ENCODE results near the gene CNTD1.

Gene CNTD1

DNA sequence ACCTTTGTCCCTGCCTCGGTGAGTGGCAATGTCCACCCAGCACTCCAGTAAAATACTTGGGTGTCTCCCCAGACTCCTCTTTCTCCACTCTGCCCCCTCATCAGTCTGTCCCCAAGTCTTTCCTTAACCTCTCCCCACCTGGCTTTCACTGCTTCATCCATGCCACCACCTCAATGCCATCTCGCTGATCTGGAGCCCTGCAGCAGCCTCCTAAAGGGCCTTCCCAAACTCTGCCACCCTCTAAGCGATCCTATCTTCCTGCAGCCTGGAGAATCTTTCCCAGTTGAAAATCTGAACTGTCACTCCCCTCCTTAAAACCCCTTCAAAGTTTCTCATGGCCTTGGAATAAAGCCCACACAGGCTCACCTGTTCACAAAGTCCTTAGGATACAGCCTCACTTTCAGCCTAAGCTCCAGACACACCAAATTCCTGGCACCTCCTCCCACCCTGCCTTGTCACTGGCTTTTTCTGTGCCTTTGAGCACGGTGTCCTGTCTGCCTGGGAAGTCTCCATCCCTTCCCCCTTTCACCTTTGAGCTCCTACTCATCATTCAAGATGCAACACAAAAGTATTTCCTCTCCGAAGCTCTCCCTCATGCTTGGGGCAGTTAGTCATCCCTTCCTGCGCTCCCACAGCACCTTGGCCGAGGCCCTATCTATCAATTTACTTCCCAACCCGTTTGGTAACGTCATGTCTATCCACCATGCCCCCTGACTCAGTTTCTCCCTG, 15.4 kb upstream of the CNTD1 start:
- peaks cover 11% of the 10 kb centered on the region; the same call in 1 of the 2 replicates for H3K36me3 ChIP-seq (ENCODE audit: insufficient read depth, low read length)
- H2AFZ ChIP-seq (ENCODE audit: low read length) = no peak overlapping the region
- H3K79me2 ChIP-seq (ENCODE audit: insufficient read depth, low read length) = no peaks in the 10 kb centered on the region
- no peaks in the 10 kb centered on the region for H3K9me3 ChIP-seq (ENCODE audit: insufficient read depth, low read depth, low read length)
- H3K4me3 ChIP-seq (ENCODE audit: low read length, poor library complexity, severe bottlenecking) = no peak overlapping the region
- no peaks in the 10 kb centered on the region for H4K20me1 ChIP-seq (ENCODE audit: insufficient read depth, low read length, poor library complexity, severe bottlenecking)
- H3K27me3 ChIP-seq (ENCODE audit: insufficient read depth, low read length, poor library complexity, severe bottlenecking) = no peaks in the 10 kb centered on the region
- no peak for TF ChIP-seq CTCF (conservative IDR thresholded peaks at IDR 0.05; ENCODE audit: low read length)
- TF ChIP-seq EZH2phosphoT487 (IDR thresholded peaks at IDR 0.05; ENCODE audit: borderline replicate concordance) = no peak
- no peaks in the 10 kb centered on the region for H3K4me1 ChIP-seq (ENCODE audit: insufficient read depth, low read length, poor library complexity, severe bottlenecking)
- no peak overlapping the region for H3K4me2 ChIP-seq (ENCODE audit: low read depth, low read length, poor library complexity, severe bottlenecking)
- no peaks in the 10 kb centered on the region for H3K9me2 ChIP-seq (replicated peaks; ENCODE audit: low read depth, low read length)
- no peak overlapping the region for H3K9ac ChIP-seq (ENCODE audit: low read depth, low read length, poor library complexity, severe bottlenecking)
- no peaks in the 10 kb centered on the region for H3F3A ChIP-seq (ENCODE audit: low read depth)

GRCh38 chr17:42783791-42784138, 14.9 kb upstream of the CNTD1 start:
- H3K9ac ChIP-seq (ENCODE audit: low read depth, low read length, poor library complexity, severe bottlenecking) = no peak overlapping the region
- H4K20me1 ChIP-seq (ENCODE audit: insufficient read depth, low read length, poor library complexity, severe bottlenecking) = no peaks in the 10 kb centered on the region
- no peak overlapping the region for H2AFZ ChIP-seq (ENCODE audit: low read length)
- no peaks in the 10 kb centered on the region for H3K27me3 ChIP-seq (ENCODE audit: insufficient read depth, low read length, poor library complexity, severe bottlenecking)
- no peaks in the 10 kb centered on the region for H3K4me1 ChIP-seq (ENCODE audit: insufficient read depth, low read length, poor library complexity, severe bottlenecking)
- no peak for TF ChIP-seq CTCF (conservative IDR thresholded peaks at IDR 0.05; ENCODE audit: low read length)
- no peak for TF ChIP-seq EZH2phosphoT487 (IDR thresholded peaks at IDR 0.05; ENCODE audit: borderline replicate concordance)
- H3K9me2 ChIP-seq (replicated peaks; ENCODE audit: low read depth, low read length) = no peaks in the 10 kb centered on the region
- no peaks in the 10 kb centered on the region for H3K79me2 ChIP-seq (ENCODE audit: insufficient read depth, low read length)
- peaks cover 6% of the 10 kb centered on the region; the same call in 1 of the 2 replicates for H3K36me3 ChIP-seq (ENCODE audit: insufficient read depth, low read length)
- no peak overlapping the region for H3K4me2 ChIP-seq (ENCODE audit: low read depth, low read length, poor library complexity, severe bottlenecking)
- H3F3A ChIP-seq (ENCODE audit: low read depth) = no peaks in the 10 kb centered on the region
- H3K4me3 ChIP-seq (ENCODE audit: low read length, poor library complexity, severe bottlenecking) = no peak overlapping the region
- H3K9me3 ChIP-seq (ENCODE audit: insufficient read depth, low read depth, low read length) = no peaks in the 10 kb centered on the region

DNA sequence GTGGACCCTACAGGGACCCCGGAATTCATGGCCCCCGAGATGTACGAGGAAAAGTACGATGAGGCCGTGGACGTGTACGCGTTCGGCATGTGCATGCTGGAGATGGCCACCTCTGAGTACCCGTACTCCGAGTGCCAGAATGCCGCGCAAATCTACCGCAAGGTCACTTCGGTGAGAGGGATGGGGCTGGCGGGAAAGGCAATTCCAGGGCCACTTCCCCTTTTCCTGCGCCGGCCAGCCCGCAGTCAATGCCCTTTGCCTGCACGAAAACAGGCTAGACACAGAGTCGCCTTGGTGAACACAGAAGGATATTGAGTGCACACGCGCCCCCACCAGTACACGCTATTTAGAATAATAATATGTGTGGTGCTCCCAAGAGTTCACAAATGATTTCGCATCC, 14.3 kb upstream of the CNTD1 start:
- H3K4me1 ChIP-seq (ENCODE audit: insufficient read depth, low read length, poor library complexity, severe bottlenecking) = no peaks in the 10 kb centered on the region
- no peak overlapping the region for H3K4me2 ChIP-seq (ENCODE audit: low read depth, low read length, poor library complexity, severe bottlenecking)
- TF ChIP-seq EZH2phosphoT487 (IDR thresholded peaks at IDR 0.05; ENCODE audit: borderline replicate concordance) = no peak
- no peak for TF ChIP-seq CTCF (conservative IDR thresholded peaks at IDR 0.05; ENCODE audit: low read length)
- no peaks in the 10 kb centered on the region for H3K36me3 ChIP-seq (ENCODE audit: insufficient read depth, low read length)
- H3K79me2 ChIP-seq (ENCODE audit: insufficient read depth, low read length) = no peaks in the 10 kb centered on the region
- no peaks in the 10 kb centered on the region for H4K20me1 ChIP-seq (ENCODE audit: insufficient read depth, low read length, poor library complexity, severe bottlenecking)
- no peaks in the 10 kb centered on the region for H3F3A ChIP-seq (ENCODE audit: low read depth)
- H3K9ac ChIP-seq (ENCODE audit: low read depth, low read length, poor library complexity, severe bottlenecking) = no peak overlapping the region
- no peaks in the 10 kb centered on the region for H3K27me3 ChIP-seq (ENCODE audit: insufficient read depth, low read length, poor library complexity, severe bottlenecking)
- H3K9me3 ChIP-seq (ENCODE audit: insufficient read depth, low read depth, low read length) = no peaks in the 10 kb centered on the region
- H2AFZ ChIP-seq (ENCODE audit: low read length) = no peak overlapping the region
- no peak overlapping the region for H3K4me3 ChIP-seq (ENCODE audit: low read length, poor library complexity, severe bottlenecking)
- no peaks in the 10 kb centered on the region for H3K9me2 ChIP-seq (replicated peaks; ENCODE audit: low read depth, low read length)

Data from Loucy (cell line).